BE2C (cell line): ENCODE results near the gene CD72.

Experiments used
- DNase-seq: peaks from one replicate; pipeline ENCODE4 v3.0.0-alpha.2; 2020
- H3K27me3 ChIP-seq: fragments of 250-450 bp; sonication (Bioruptor Pico); 2 replicates; pipeline ENCODE4 v1.5.1; 2020; ENCODE audit warnings: mild to moderate bottlenecking
- H3K36me3 ChIP-seq: fragments of 250-450 bp; sonication (Bioruptor Pico); 2 replicates; pipeline ENCODE4 v1.5.1; 2020; ENCODE audit warnings: mild to moderate bottlenecking
- H3K4me1 ChIP-seq: fragments of 250-450 bp; sonication (Bioruptor Pico); 2 replicates; pipeline ENCODE4 v1.5.1; 2020
- H3K4me3 ChIP-seq: 2 replicates; pipeline ENCODE4 v1.5.1; 2011; ENCODE audit warnings: low read depth, low read length
- H3K9me3 ChIP-seq: fragments of 250-450 bp; sonication (Bioruptor Pico); 2 replicates; pipeline ENCODE4 v1.5.1; 2020
- TF ChIP-seq, protein P1 (sequence below): IDR thresholded peaks from 2 replicates; pipeline ENCODE4 v1.5.1; 2012; ENCODE audit warnings: mild to moderate bottlenecking, low read depth, low read length

CD72 gene

DNA sequence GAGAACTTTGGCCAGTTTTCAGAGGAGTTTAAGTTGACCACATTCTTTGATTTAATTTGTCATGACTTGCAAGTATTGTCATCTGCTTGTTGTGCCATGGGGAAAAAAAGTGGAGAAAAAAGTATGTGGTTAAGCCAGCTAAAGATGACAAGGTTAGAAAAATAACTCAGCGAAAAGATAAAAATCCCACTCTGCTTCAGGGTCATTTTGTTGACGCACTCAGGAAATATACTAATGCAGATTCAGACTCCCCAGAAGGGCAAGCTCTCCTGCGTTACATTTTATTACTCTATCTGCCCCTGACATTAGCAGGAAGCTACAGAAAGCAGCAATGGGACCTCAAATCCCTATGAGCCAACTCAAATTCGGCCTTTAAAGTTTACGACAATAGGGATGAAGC lies 40.7 kb downstream of the CD72 start:
- H3K4me1 ChIP-seq: no peaks in the 10 kb centered on the region
- DNase-seq: no peak
- no peaks in the 10 kb centered on the region for H3K9me3 ChIP-seq
- H3K36me3 ChIP-seq: no peaks in the 10 kb centered on the region
- H3K27me3 ChIP-seq: no peaks in the 10 kb centered on the region
- TF ChIP-seq, protein P1, sequence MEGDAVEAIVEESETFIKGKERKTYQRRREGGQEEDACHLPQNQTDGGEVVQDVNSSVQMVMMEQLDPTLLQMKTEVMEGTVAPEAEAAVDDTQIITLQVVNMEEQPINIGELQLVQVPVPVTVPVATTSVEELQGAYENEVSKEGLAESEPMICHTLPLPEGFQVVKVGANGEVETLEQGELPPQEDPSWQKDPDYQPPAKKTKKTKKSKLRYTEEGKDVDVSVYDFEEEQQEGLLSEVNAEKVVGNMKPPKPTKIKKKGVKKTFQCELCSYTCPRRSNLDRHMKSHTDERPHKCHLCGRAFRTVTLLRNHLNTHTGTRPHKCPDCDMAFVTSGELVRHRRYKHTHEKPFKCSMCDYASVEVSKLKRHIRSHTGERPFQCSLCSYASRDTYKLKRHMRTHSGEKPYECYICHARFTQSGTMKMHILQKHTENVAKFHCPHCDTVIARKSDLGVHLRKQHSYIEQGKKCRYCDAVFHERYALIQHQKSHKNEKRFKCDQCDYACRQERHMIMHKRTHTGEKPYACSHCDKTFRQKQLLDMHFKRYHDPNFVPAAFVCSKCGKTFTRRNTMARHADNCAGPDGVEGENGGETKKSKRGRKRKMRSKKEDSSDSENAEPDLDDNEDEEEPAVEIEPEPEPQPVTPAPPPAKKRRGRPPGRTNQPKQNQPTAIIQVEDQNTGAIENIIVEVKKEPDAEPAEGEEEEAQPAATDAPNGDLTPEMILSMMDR: no peak
- H3K4me3 ChIP-seq: no peak overlapping the region

DNA sequence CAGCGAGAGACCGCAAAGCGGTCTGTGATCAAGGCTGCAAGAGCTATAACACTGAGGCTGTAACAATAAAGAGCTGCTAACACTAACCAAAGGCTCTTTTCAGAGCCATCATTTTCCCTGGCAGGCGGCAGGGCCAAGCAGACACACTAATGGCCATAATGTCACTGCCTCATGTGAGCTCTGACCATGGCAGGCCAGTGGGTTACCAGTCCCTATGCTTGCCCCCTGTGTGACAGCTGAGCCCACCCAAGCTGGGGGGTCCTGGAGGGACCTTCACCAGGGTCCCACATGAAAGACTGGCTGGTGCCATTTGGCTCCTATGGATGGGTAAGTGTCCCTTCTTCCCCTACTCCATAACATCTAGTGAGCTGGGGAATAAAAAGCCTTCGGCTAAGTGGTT lies 42.7 kb downstream of the CD72 start:
- no peak for DNase-seq
- H3K4me1 ChIP-seq: no peaks in the 10 kb centered on the region
- H3K4me3 ChIP-seq: no peak overlapping the region
- H3K27me3 ChIP-seq: no peaks in the 10 kb centered on the region
- TF ChIP-seq, protein P1: no peak
- H3K9me3 ChIP-seq: no peaks in the 10 kb centered on the region
- H3K36me3 ChIP-seq: no peaks in the 10 kb centered on the region

DNA sequence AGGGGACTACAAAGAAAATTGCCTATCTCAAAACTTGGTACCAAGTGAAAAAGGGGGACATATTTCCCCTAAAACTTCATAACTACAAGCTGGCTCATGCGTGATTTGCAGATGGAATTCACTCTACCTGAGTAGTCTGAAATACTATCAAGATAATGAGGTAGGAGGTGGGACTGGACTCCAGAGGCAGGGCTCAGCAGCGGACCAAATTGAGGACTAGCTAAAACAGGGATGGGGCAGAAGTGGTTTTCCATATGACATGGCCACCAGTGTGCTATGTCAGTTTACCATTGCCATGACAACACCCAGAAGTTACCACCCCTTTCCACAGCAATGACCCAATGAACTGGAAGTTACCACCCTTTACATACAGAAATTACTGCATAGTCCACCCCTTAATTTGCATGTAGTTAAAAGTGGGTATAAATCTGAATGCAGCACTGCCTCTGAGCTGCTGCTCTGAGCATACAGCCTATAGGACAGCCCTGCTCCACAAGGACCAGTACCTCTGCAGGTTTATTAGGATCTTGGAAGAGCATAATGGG lies 43.6 kb downstream of the CD72 start:
- TF ChIP-seq, protein P1: no peak
- no peaks in the 10 kb centered on the region for H3K27me3 ChIP-seq
- H3K9me3 ChIP-seq: no peaks in the 10 kb centered on the region
- no peak overlapping the region for H3K4me3 ChIP-seq
- no peak for DNase-seq
- no peaks in the 10 kb centered on the region for H3K36me3 ChIP-seq
- no peaks in the 10 kb centered on the region for H3K4me1 ChIP-seq

DNA sequence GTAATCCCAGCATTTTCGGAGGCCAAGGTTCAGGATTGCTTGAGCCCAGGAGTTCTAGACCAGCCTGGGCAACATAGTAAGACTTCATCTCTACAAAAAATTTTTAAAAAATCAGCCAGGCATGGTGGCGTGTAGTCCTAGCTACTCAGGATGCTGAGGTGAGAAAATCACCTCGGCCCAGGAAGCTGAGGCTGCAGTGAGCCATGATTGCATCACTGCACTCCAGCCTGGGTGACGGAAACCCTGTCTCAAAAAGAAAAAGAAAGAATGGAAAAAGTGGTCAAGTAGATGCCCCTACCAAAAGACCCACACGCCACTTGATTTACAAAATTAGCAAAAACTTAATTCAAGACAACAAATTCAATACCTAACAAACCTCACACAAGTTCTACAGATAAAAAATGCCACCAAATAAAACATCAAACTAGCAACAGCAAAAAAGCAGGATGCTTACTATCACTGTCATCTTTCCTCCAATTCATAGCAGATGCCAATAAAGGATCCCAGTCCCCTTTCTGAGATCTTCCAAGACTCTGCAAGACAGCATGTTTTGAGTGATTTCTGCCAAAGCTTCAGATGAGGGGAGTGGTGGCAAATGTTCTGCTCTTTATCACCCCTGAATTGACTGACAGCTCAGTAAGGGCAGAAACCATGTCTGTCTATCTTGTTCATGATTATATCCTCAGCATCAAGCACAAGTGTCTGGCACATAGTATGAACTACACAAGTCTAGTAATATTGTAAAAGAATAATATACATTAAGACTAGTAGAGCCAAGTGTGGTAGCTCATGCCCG lies 47.3 kb downstream of the CD72 start:
- Histone ChIP-seq H3K27me3 (no peaks in the 10 kb centered on the region), H3K4me1 (no peaks in the 10 kb centered on the region), H3K9me3 (no peaks in the 10 kb centered on the region), H3K4me3 (no peak overlapping the region), H3K36me3 (no peaks in the 10 kb centered on the region)
- TF ChIP-seq, protein P1: no peak
- DNase-seq: no peak

DNA sequence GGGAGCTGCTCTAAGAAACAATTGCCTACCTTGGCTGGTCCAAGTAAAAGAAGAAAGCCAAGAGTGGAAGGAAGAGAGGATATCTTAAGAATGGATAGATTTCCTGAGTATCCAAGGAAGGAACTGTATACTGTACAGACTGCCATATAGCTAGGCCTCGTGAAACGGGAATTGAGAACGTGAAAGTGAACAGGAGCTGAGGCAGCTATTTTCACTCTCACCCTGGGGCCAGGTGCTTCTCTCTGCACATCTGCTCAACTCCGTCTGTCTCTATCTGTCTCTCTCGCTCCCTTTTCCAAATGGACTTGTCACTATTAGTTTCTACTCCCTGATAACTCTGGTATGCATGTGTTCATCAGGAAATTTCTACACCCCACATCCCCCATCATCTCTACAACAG lies 49.0 kb downstream of the CD72 start:
- no peaks in the 10 kb centered on the region for H3K4me1 ChIP-seq
- TF ChIP-seq, protein P1: no peak
- no peaks in the 10 kb centered on the region for H3K9me3 ChIP-seq
- no peak for DNase-seq
- no peak overlapping the region for H3K4me3 ChIP-seq
- H3K36me3 ChIP-seq: no peaks in the 10 kb centered on the region
- no peaks in the 10 kb centered on the region for H3K27me3 ChIP-seq

GRCh38 chr9:35568196-35568595 lies 50.0 kb downstream of the CD72 start:
- Histone ChIP-seq H3K36me3 (no peaks in the 10 kb centered on the region), H3K9me3 (no peaks in the 10 kb centered on the region), H3K27me3 (no peaks in the 10 kb centered on the region), H3K4me1 (no peaks in the 10 kb centered on the region), H3K4me3 (no peak overlapping the region)
- TF ChIP-seq, protein P1: no peak
- no peak for DNase-seq
